ENCODE results near the gene CAMK1.
"Not testable (repeated sequence)": the region's sequence is repeated elsewhere in the genome, so short reads cannot be mapped to it uniquely, and the experiment has no call there.

CAMK1 gene

DNA sequence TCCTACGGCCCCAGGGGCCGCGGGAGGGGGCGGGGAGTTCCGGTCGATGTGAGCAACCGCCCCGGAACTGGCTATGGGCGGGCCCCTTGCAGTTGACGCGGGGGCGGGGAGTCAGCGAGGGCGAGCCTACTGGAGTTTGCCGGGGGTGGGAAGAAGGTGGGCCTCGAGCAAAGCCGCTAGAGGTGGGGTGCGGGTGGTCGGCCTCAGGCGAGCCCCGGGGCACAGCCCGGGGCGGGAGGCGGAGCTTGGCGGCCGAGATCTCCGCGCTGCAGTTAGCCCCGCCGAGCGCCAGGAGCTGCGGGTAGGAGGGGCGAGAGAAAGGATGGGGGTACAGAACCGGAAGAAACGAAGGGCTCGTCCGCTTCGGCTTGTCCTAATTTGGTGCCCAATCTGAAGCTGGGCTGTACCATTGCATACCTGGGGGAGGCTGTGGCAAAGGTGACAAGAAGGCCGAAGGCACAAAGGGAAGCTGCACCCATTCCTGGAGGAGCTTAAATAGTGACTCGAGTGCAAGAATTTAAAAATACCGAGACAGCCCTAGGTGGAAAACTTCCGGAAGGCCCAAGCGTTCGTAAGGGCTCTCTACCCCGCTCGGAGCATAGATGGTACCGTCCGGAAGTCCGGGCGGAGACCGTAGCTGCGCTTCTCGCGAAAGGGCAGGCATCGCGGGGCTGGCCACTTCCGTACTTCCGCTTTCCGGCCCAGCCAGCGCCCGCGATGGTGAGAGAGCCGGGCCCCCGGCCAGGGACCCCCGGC lies 22.8 kb upstream of the CAMK1 start, which contains the start of the genes ARPC4 and TADA3:
ARPC4 (plus strand) TSS at position 678 of the 756 bp plus-strand sequence; CDS start at position 718, 40 bp downstream.
TADA3 (minus strand) TSS at position 69 of the 756 bp plus-strand sequence. CDS start 1,007 bp downstream, outside the sequence.
- DNase-seq: peak; percentile 88

DNA sequence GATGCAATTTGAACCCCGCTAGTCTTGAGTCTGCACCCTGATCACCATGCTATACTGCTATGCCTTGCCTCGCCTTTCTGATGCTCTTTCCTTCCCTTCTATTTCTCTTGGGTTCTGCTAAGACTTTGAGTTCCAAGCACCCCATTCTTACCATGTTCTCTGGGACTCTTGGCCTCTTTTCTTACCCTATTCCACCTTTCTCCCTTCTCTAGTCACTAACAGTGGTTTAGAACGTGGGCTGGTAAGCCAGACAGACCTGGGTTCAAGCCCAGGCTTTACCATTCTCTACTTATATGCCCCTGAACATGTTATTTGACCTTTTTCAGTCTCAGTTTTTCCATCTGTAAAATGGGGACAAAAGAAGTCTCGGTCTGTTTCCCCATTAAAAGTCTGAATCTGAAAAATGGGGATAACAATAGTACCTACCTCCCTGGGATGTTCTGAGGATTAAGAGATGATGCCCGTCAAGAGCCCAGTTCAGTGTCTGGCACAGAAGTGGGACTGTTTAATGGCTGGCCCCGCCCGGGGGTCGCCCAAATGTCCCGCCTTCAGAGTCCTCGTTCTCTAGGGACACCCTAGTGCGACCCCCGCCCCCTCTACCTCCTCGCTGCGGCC lies 22.1 kb upstream of the CAMK1 start:
- DNase-seq: no peak

DNA sequence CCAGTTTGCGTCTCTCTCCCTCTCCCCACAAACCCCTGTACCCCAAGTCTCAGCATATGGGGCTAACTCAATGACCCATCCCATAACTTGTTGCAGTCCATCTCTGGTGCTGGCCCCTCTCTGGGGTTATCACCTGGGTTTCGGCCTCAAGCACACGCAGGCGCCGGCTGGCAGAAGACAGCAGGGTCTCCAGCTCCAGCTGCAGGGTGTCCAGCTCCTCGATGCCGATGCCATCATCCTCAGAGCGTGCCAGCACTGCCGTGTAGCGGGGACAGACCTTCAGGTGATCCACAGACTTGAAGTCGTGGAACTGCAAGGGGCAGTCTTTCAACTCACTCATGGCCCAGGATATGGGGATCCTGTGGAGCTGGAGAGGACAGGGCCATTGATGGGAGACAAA lies 21.4 kb upstream of the CAMK1 start:
- DNase-seq: no peak

DNA sequence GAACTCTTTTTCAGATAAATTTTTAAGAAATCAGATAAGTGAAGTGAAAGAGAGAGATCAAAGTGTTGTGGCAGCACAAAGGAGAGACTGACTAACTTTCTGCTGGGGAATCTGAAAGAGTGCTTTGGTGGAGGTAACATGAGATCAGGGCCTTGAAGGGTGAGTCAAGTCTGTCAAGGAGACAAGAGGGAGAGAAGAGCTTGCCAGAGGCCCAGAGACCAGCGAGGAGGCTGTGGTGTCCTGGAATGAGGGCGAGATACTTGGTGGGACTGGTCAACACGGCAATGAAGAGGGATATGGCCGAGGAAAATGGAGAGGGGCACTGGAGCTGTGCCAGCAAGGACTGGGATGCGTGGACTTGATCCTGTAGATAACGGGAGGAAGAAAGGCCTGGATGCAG lies 18.0 kb upstream of the CAMK1 start:
- no peak for DNase-seq

DNA sequence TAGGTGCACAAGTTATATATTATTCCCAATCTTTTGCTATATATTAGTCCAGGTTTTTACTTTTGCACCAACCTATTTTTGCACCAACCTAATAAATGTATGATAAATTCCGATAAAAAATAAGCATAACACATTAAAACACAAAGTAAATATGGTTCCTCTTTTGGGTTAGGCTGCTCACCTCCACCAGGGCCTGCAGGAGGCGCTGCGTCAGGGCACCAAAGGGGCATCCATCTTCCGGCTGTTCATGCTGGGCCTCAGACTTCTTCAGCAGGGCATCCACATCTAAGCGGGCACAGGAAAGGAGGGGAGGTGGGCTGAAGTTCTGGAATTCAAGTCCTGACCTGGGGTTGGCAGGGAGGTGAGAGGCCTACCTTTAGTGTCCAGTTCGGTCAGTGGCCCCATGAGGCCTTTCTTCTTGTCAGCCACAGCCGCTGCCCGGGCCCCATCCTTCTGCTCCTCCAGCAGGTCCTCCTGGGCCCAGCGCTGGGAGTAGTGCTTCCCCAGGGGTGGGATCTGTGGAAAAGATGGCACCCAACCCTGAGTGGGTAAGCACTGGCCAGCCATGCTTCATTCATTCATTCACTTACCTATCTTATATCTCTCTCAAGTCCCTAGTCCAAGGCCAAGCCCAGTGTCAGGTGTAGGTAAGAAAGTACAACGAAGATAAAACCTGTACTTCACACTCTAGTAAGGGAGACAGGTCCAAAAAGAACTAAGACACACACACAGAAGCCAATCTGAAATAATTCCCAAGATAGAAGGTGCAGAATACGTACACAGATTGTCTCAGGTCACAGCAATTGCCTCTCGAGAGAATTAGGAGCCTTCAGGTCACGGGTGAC lies 17.3 kb upstream of the CAMK1 start:
- DNase-seq: no peak

DNA sequence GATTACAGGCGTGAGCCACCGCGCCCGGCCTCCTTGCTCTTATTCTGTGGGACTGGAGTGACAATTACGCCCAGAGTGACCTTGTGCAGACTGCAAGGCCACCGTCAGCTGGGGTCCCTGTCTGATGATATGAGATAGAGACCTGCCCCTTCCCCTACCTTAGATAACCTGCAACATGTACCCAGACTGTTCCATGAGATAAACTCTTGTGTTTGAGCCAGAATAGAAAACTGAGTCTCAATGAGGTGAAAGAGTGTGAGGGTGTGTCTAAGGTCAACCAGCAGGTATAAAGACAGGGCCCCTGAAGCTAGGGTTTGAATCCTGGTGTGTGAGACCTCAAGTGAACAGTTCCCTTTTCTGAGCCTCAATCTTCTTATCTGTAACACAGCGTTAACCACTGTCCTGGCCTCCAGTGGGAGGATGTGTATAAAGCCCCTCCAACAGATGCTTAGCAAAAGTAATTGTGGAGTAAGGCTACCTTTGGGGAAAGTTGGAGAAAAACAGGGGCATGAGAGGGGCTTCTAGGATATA lies 16.5 kb upstream of the CAMK1 start:
- no peak for DNase-seq

DNA sequence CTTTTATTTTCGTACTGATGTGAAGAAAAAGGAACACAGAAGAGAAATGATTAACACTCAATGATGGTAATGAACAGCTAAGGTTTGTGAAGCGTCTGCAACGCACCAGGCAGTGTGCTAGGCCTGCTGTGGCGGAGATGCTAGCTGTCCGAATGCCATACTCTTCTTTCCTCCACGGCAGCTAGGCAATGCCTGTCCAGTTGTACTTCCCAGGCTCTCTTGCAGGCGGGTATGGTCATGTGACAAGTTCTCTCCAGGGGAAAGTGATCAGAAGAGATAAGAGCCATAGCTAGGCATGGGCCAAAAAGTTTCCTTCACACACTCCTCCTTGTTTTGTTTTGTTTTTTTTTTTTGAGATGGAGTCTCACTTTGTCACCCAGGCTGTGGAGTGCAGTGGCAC lies 15.9 kb upstream of the CAMK1 start:
- DNase-seq: no peak

DNA sequence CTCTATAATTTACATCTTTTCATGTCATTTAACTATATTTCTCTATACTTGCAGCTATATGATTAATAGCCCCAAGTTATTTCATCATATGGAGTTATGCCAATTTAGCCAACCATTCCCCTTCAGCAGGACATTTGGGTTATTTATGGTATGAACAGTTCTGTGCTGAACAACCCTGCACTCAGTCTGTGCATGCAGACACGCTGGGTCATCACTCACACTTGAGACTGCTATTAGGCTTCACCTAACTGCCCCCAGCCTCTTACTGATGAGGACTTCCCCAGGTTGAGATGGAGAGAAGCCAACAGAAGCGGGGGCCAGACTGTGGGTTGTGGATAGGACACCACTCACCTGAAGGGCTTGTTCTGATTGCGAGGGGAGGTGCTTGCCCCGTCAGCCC lies 15.2 kb upstream of the CAMK1 start:
- DNase-seq: no peak

DNA sequence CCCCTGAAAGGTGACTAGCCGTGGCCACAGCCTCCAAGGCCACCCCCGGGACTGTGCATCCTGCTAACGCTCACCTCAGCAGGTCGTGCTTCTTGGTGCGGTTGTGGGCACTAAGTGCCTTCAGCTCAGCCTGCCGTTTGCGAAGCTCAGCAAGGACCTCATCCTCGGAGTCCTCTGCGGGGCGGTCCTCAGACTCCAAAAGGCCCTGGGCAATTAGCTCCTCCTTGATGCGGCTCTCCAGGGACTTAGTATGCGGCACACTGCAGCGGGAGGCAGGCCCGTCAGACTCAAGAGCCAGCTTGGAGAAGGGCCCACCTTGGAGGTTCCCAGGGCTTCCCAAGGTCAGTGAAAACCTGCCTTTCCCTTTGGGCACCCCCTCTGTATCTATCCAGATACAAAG lies 14.2 kb upstream of the CAMK1 start:
- DNase-seq: no peak

DNA sequence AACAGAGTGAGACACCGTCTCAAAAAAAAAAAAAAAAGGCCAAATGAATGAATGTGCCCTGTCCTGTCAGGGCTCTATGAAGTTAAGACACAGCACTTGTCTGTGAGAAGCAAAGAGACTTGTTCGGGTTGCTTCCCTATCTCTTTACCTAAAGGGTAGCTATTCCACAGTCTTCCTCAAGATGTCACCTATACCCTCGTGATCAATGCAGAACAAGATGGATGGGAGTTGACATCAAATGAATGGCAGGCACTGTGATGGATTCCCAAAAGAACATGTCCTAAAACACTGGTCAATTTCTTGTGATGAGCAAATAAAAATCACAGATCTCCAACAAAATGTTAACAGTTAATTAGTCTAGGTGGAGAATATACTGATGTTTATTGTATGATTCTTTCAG lies 13.0 kb upstream of the CAMK1 start:
- DNase-seq: no peak

DNA sequence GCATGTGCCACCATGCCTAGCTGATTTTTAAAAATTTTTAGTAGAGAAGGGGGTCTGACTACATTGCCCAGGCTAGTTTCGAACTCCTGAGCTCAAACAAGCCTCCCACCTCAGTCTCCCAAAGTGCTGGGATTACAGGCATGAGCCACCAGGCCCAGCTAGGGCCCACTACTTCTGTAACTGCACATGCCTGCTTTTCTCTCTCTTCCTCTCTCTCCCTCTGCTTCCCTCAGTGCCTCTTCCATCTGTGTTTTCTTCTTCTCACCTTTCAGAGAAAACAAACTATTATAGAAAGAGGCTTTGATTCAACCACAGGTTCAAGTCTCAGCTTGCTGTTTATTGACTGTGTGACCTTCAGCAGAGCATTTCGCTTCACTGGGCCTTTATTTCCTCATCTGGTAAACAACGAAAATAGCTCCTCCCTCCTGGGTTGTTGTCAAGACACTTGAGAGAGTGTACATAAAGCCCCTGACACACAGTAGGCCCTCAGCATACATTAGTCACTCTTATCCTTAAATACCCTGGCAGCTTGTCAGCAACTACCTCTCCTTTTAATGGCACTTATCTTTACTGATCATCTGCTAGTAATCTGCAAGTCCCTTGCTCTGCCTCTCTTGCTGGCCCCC lies 12.3 kb upstream of the CAMK1 start:
- no peak for DNase-seq

DNA sequence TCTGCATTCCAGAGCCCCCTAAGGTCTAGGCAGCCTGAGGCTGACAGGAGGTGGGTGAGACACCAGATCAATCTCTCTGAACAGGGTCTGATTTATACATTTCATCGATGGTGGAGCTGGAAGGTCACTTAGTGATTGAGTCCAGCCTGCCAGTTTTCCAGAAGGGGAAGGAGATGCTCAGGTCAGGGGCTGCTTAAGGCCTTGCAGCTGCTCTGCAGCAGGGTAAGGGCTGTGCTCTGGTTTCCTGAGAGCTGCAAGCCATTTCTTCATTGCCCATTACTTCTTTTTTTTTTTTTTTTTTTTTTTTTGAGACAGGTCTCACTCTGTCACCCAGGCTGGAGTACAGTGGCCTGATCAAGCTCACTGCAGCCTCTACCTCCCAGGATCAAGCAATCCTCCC lies 11.8 kb upstream of the CAMK1 start:
- DNase-seq: no peak

DNA sequence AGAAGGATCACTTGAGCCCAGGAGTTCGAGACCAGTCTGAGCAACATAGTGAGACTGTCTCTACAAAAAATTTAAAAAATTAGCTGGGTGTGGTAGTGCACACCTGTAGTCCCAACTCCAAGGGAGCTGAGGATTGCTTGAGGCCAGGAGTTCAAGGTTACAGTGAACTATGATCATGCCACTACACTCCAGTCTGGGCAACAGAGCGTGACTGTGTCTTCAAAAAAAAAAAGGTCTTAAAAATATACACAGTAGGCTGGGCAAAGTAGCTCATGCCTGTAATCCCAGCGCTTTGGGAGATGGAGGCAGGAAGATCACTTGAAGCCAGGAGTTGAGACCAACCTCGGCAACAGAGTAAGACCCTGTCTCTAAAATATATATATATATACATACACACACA lies 11.2 kb upstream of the CAMK1 start:
- no peak for DNase-seq

DNA sequence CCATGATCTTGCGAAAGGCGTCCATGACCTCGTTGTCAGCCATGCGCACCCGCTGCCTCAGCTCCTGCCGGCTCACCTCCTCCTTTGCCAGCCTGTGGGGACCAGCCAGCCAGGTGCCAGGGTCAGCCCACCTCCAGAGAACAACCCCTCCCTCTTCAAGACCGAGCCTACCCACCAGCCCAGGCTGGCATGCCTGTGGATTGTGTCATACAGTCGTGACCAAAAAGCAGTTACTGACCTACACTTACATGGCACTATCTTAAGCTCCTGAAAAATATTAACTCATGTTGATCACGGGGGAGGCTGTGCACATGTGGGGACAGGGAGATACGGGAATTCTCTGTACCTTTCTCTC lies 10.7 kb upstream of the CAMK1 start:
- no peak for DNase-seq

DNA sequence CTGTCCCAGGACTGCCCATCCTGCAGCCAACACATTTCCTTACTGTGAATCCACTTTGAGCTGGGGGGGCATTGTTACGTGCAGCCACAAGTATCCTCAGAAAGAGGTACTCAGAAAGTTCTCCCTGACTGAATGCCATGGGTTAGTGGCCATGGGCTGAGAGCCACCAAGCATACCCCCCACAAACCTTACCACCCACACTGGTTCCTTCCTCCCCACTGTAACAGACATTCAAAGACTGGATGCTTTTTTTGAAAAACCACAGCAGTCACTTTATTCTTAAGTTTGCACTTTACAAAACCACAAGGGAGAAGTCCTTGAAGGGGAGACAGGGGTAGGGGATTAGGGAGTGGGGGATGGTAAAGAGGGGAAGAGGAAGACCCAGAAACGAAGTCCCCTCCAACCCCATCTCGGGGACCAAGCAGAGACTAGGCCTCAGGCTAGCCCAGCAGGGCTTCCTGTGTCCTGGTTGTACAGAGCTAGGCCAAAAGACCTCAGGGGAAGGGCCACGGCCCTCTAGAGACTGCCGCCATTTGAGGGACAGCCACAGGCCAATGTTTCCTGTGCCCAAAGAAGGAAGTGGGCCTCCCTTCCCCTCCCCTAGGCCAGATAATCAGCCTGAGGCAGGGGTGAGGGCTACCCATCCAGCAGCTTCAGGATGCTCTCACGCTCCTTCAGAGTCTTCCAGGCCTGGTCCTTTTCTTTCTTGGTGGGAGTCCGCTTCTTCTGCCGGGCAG lies 10.1 kb upstream of the CAMK1 start:
- no peak for DNase-seq

DNA sequence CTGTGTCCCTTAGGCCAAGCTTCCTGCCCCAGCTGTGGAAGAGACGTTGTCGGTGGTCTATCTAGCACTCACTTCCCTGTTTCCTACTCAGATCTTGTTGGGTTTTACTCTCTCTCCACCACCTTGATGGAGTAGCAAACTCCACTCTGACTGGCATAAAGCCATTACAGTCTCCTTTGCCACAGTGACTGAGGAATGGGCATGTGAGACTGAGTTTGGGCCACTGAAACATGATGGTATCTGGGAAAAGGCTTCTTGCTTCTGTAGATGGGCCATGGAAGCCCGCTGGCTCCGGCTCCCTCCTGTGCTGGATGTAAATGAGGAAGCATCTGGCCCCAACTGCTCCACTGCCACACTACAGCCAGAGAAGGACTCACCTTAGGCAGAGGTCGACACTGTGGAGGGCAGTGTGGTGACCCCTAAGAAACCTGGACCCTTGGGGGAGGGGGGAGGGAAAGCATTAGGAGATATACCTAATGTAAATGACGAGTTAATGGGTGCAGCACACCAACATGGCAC lies 9.4 kb upstream of the CAMK1 start:
- DNase-seq: no peak

DNA sequence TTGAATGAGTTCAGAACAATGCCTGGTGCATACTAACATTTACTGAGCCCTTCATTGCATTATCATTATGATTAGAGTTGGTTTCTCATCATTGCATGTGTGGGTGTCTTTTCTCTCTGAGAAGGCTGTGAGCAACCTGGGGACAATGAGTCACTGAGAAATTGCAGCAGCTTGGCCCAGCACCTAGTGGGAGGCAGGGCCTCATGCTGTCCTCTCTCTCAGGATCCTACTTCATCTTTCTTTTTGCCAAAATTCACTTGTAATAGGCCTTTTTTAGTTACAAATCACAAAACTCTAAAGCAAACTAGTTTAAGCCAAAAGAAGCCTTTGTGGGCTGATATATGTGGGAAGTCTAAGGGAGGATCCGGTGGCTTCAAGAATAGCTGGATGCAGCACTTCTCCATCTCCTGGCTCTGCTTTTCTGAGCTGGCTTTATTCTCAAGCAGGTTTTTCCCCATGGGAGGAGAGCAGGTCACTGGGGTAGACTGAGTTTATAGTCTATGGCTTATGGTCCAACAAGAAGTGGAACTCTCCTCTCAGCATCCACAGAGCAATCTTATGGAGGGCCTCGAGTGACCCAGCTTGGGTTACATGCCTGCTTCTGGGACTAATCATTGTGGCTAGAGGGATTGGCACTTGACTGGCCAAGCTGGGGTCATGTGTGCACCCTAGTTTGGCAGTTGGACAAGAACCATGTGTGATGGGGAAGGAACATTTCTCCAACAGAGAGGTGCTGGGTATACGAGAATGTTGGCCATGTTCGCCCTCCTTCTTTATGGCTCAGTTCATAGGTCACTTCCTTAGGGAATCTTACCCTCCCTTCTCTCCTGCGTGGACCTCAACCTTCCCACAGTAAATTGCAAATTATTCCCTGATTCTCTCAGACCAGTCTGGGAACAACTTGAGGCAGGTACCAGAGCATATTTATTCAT lies 8.7 kb upstream of the CAMK1 start:
- no peak for DNase-seq

DNA sequence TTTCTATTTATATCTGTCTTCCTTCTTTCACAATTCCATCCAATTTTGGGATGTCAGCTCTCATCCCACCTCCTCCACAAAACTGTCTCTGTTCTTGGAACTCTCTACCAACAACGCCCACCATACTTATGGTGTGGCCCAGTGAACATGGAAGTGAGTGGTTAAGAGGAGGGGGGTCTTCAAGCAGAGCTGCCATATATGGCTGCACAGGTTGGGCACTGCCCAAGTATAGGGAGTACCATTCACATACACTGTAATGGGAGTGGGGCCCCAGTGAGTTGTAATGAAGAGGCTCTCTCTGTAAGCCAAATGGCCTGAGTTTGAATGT lies 7.9 kb upstream of the CAMK1 start:
- DNase-seq: no peak

DNA sequence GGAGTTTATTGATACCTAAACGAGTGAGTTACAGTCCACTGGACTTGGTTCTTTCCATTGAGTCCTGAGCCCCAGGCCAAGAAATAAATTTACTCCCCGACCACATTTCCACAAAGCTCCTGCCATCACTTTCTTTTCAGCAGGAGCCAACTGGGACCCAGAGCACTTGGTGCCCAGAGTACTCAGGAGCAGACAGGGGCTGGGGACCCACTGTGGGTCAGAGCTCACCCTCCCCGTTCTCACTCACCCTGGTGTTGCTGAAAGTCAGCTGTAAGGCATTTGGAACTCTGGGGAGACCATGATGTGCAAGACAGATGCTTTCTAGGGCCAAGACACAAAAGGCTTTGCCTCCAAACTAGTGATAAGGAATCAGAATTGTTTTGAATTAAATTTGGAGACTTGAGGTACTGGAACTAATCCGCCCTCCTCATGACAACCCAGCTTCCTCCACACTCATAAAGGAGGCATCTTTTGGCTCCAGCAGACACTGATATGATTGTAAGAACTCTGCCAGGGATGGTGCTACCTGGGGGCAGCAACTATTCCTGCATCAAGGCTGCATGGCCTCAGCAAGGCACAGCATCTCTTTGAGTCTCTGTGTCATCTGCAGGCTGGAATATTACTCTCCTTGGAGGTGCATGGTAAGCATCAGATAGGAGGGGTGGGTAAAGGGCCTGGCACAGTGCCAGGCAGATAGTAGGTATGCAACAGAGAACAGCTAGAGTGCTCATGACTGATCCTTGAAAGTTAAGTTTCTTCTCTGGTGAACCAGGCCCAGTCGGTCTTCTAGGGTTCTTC lies 7.3 kb upstream of the CAMK1 start:
- no peak for DNase-seq

DNA sequence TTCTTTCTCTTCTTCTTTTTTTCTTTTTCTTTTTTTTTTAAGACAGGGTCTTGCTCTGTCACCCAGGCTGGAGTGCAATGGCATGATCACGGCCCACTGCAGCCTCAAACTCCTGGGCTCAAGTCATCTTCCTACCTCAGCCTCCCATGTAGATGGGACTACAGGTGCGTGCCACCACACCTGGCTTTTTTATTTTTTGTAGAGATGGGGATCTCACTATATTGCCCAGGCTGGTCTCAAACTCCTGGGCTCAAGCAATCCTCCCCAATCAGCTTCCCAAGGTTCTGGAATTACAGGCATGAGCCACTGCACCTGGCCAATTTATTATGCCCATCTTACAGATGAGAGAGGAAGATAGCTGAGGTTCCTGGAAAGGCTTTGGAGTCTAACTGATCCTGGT lies 1.3 kb upstream of the CAMK1 start:
- not testable (repeated sequence) for DNase-seq

All from activated CD4-positive, alpha-beta T cell treated with anti-CD3 and anti-CD28 coated beads for 1 hour (primary cell).